ENCODE results near the gene PTPN1. TPM values are rescaled to one million over a fixed set of nuclear protein-coding genes. Genes with fewer than 3 reads are reported as not detected.
A peak's percentile ranks its signal among the peaks of the same experiment; 100 is the strongest.

The PTPN1 gene
- total and polyA plus RNA-seq, 2 of the 13 experiments (the other 11 are each of a cell fraction or from before 2014, with no cell fraction given) = 17.7 to 37.2 TPM

GRCh38 chr20:50478162-50478990, 31.8 kb upstream of the PTPN1 start (continued):
- TF ChIP-seq ZNF615 (CRISPR knock-in tag; IDR thresholded peaks at IDR 0.05; ENCODE audit: borderline replicate concordance) = no peak
- TF ChIP-seq NCOA2 (CRISPR knock-in tag; IDR thresholded peaks at IDR 0.05) = 0 out of 2 replicates have a peak, but pooled peaks have one; percentile 39
- no peak for TF ChIP-seq KDM6A (CRISPR knock-in tag; IDR thresholded peaks at IDR 0.05; ENCODE audit: low read depth)
- TF ChIP-seq ZNF34 (CRISPR knock-in tag; IDR thresholded peaks at IDR 0.05; ENCODE audit: borderline replicate concordance) = 0 out of 2 replicates have a peak, but pooled peaks have one; percentile 65
- no peak for TF ChIP-seq ZUFSP (CRISPR knock-in tag; IDR thresholded peaks at IDR 0.05; ENCODE audit: borderline replicate concordance)
- no peak for TF ChIP-seq ZNF512B (CRISPR knock-in tag; IDR thresholded peaks at IDR 0.05; ENCODE audit: borderline replicate concordance)
- TF ChIP-seq REXO4 (CRISPR knock-in tag; IDR thresholded peaks at IDR 0.05; ENCODE audit: borderline replicate concordance) = no peak
- peak; percentile 72; the same call in 1 of the 2 replicates for TF ChIP-seq MXD4 (CRISPR knock-in tag; IDR thresholded peaks at IDR 0.05)
- TF ChIP-seq MED8 (CRISPR knock-in tag; IDR thresholded peaks at IDR 0.05; ENCODE audit: insufficient replicate concordance) = no peak
- peak; percentile 30; the same call in 1 of the 2 replicates for TF ChIP-seq HNF4A (CRISPR knock-in tag; IDR thresholded peaks at IDR 0.05)
- TF ChIP-seq ETS1 (CRISPR knock-in tag; IDR thresholded peaks at IDR 0.05) = 0 out of 2 replicates have a peak, but pooled peaks have one; percentile 39
- peak; percentile 91; the same call in 1 of the 2 replicates for TF ChIP-seq ZNF232 (CRISPR knock-in tag; IDR thresholded peaks at IDR 0.05; ENCODE audit: borderline replicate concordance)
- TF ChIP-seq MIER3 (CRISPR knock-in tag; IDR thresholded peaks at IDR 0.05; ENCODE audit: borderline replicate concordance) = no peak
- TF ChIP-seq RFXAP (CRISPR knock-in tag; IDR thresholded peaks at IDR 0.05; ENCODE audit: borderline replicate concordance) = peak; percentile 79; the same call in 1 of the 2 replicates
- TF ChIP-seq ZNF709 (CRISPR knock-in tag; IDR thresholded peaks at IDR 0.05) = no peak
- no peak for TF ChIP-seq MIXL1 (CRISPR knock-in tag; IDR thresholded peaks at IDR 0.05)
- TF ChIP-seq ERF (CRISPR knock-in tag; IDR thresholded peaks at IDR 0.05) = peak; percentile 74
- no peak for TF ChIP-seq RORA (CRISPR knock-in tag; IDR thresholded peaks at IDR 0.05)
- TF ChIP-seq YY1 (IDR thresholded peaks at IDR 0.05; ENCODE audit: insufficient read depth, insufficient replicate concordance, low read depth, low read length) = no peak
- 0 out of 2 replicates have a peak, but pooled peaks have one; percentile 46 for TF ChIP-seq ZNF10 (CRISPR knock-in tag; IDR thresholded peaks at IDR 0.05; ENCODE audit: borderline replicate concordance, low read depth)
- no peak for TF ChIP-seq ARID2 (CRISPR knock-in tag; IDR thresholded peaks at IDR 0.05; ENCODE audit: borderline replicate concordance)
- TF ChIP-seq ZNF564 (CRISPR knock-in tag; IDR thresholded peaks at IDR 0.05) = no peak
- TF ChIP-seq ZNF496 (CRISPR knock-in tag; IDR thresholded peaks at IDR 0.05; ENCODE audit: insufficient replicate concordance) = no peak
- TF ChIP-seq ZNF331 (CRISPR knock-in tag; IDR thresholded peaks at IDR 0.05) = peak; percentile 74
- TF ChIP-seq ZSCAN20 (CRISPR knock-in tag; IDR thresholded peaks at IDR 0.05; ENCODE audit: borderline replicate concordance) = no peak
